SH-SY5Y (cell line): Measurements from ENCODE around the gene LYPLA2.

Experiments
- GATA2 ChIP-seq: IDR thresholded peaks from 2 replicates; pipeline ENCODE4 v1.6.1; 2011; ENCODE audit warnings: mild to moderate bottlenecking, low read depth, low read length
- GATA3 ChIP-seq: IDR thresholded peaks from 2 replicates; pipeline ENCODE4 v1.6.1; 2011; ENCODE audit warnings: low read depth, mild to moderate bottlenecking, low read length, moderate library complexity

DNA sequence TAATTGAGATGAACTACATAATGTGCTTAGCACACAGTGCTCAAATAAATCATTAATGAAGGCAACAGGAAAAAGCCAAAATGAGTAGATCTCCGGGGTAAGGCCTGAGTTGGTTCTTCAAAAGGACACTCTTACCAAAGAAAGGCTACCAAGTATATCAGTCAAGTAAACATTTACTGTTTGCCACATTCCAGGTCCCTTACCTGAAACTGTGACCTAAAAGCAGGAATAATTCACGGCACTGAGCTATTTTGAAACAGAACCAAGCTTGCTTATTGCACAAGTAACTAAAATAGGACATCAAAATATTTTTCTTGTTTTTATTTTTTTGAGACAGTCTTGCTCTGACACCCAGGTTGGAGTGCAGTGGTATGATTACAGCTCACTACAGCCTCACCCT, 14.7 kb upstream of the LYPLA2 start:
- no peak for TF ChIP-seq GATA2
- TF ChIP-seq GATA3: no peak
